GM19328 (cell line): ENCODE measurements around the gene VASH1.
"Not testable (repeated sequence)": the region's sequence is repeated elsewhere in the genome, so short reads cannot be mapped to it uniquely, and the experiment has no call there.

Source experiments
- ATAC-seq: cut with Tn5 transposase; IDR thresholded peaks from one replicate; pipeline ENCODE4 v1.9.1; 2021; ENCODE audit warnings: mild to moderate bottlenecking, moderate library complexity; ENCODE audit not compliant: unreplicated experiment

Gene VASH1

DNA sequence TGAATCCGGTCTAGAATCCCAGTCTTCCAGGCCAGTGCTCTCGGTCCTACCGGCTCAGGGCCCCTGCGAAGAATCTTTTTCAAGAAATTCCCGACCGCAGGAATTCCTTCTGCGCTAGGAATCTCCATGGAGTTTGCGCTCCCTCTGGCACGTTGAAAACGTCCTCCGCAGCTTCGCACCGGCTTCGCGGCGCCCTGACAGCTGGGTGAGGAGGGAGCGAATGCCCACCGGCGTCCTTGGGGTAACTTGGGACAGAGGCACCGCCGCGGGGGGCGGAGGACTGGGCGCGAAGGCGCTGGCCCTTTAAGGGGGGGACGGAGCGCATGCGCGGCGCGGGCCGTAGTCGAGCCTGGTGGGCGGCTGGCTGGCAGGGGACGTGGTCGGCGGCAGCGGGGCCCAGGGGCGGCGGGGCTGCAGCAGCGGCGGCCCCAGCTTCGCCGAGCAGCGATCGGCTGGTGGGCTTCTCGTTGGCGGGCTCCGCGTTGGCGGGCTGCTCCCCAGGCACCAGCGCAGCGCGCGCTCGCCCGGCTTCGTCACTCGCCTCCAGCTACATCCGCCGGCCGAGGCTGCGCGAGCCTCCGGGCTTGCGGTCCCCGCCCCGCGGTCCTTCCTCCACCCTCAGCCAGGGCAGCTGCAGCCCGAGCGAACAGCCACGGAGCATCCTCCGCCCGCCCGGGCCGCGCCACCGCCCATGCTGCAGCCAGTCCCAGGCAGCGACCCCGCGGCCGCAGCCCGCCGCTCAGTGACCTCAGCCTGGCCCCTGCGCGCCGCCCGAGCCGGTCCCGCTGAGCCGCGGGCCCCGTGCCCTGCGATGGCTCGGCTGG is at the start of gene VASH1:
TSS of gene VASH1 (plus strand) at position 333 of the 824 bp plus-strand sequence. CDS start 1,354 bp downstream, outside the sequence.
- peak; percentile 78 for ATAC-seq

DNA sequence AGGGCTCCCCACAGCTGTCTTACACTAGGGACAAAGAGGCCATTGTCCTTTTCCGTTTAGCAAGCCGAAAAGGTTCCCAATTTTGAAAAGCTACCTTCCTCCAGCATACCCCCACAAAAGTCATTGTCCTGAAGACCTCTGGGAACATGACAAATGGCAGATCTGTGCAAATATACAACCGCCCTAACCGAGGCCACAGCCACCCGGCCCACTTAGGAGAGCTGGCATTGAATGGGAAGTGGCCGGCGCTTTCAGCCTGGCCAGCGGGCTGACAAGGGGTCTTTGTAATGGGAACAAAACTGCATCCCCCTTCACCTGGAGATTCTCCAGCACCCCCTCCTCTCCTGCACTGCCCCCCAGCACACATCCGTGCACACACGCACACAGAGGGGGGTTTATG is 48.1 kb upstream of the VASH1 start:
- ATAC-seq, result no peak

DNA sequence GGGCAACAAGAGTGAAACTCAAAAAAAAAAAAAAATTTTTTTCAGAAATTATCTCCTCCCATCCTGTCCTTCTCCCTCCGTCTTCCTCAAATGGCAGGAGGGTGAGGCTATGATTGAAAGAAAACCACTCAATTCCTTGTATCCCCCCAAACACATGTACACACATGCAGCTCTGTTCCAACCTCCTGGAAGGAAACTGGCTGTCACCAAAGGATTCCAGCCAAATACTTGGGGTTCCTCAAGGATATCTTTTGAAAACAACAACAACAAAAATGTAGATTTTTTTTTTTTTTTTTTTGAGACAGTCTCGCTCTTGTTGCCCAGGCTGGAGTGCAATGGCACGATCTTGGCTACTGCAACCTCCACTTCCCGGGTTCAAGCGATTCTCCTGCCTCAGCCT is 46.8 kb upstream of the VASH1 start:
- ATAC-seq, result no peak

DNA sequence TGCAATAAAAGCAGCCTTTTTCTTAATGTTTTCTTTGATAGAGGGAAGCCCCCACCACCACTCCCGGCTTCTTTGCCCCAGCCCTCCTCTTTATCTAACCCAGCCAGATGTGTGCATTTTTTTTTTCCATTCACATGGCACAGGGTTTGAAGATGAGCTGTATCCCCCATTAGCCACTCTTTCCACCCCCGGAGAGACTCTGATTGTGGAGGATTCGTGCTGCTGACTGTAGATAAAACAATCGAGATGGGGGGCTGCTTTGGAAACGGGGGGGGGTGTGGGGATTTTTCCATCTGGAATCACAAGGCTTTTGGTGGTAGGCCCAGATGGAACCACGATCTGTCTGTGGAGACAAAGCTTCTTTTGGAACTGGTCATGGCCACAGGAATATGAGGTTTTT is 46.2 kb upstream of the VASH1 start:
- ATAC-seq, result no peak

DNA sequence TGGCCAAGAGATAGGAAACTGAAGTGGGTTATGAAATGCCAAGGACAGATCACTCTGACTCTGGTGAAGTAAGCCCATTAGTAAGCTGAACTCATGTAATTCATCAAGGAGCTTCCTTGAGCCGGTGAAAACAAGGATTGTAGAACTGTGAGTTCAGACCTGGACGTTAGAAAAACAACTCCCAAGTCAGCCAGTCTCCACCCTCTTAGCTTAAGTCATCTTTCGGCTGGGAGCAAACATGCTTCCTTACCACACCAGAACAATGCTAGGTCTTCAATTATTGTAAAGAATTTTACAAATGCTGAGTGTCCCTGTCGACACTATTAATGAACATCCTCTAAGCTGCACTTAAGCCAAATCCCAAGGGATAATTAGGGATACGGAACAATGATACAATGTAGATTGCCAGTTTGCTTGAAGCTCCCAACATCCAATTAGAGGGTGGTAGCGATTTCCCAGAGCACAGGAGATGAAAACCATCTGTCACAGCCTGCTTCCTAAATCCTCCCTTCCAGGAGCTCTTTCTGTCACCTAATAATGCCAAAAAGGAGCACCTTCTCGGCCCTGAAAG is 45.7 kb upstream of the VASH1 start:
- ATAC-seq, result no peak

DNA sequence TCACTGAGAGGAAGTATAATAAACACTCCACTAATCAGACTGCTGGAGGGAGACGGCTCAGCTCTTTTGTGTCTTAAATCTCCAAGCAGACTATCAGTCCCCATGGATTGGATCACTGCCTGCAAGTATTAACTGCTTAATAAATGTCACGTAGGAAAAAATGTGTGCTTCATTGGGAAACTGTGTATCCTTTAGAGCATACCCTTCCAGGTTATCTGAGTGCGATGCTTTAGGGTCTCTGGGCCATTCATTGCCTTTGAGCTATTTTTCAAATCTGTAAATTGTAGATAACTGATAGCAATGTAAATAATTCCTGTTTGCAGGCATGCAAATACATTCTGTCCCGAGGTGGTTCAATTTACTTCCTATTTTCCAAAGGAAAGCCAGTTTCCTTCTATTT is 45.0 kb upstream of the VASH1 start:
- ATAC-seq, result no peak

DNA sequence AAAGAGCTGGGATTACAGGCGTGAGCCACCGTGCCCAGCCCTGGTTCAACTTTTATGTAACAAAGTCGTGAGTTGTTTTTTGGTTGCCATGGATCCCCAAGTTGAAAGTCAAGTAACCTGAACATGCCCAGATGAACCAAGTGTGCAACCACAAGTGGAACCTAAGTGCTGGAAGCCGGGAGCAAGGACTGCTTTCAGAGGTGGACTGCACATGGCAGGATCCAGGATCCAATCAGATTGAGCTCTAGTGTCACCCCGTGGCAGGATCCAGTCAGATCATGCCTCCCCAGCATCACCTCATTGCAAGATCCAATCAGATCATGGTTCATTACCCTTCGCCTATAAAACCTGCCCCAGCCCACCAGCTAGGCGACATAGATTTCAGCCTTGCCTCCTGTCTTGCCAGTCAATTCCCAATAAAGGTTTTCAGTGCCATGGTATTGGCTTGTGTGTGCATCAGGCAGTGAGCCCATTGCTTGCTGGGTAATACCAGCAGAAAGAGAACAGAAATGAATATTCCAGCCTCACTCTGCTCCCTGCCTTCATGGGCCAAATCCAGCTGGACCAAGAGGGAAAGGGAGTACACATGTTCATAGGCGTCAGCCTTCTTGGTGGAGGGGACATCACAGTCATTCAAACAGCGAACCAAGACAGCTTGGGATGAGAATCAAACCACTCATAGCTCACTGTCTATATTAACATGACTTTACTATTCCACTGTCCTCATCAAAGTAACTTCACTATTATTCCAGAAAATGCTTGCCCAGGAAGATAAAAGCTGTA is 43.6 kb upstream of the VASH1 start:
- ATAC-seq, result no peak

DNA sequence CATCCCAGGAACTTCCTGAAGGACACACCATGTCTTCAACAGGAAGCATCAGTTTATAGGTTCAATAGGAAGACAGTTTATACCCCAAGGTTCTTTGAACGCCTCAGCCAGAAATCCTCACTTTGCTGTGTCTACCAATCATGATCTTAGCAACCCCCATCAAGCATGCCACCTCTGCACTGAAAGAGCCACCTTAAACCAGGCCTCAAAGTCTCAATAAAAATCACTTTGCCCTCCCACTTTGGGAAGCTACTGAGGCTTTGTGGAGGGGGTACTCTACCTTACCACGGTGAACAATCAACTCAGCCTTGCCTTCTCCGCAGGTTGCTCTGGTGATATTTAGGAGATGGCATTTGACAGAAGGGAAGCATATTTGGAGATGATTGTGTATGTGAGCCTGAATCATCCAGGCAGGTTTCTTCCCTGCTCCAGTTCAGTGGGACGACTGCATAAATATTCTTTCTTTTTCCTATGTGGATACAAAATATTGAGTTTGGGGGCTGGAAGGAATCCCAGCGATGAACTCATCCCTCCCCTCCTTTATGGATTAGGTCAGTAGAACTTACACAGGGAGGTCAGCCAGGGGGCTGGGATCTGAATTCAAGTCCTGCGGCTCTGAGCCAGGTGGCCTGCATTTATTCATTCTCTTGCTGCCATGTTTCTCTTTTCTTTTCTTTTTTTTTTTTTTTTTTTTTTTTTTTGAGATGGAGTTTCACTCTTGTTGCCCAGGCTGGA is 42.8 kb upstream of the VASH1 start:
- ATAC-seq, result no peak

DNA sequence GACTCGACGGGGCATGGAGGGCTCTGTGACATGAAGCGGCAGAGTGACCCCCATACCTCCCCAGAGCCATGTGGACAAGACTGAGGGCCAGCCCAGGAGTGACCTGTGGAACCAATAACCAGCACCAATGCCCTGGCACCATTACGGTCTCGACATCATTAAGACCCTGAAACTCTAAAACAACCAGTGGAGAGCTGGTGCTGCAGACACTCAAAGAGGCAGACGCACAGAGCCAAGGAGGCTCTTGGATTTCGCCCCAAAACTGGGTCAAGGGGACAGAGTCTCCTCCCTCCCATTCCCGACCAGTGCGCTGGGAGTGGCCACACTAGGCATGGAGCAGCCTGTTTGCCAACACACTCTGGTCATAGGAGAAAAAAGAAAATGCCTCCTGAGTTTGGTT is 41.6 kb upstream of the VASH1 start:
- ATAC-seq, result no peak

DNA sequence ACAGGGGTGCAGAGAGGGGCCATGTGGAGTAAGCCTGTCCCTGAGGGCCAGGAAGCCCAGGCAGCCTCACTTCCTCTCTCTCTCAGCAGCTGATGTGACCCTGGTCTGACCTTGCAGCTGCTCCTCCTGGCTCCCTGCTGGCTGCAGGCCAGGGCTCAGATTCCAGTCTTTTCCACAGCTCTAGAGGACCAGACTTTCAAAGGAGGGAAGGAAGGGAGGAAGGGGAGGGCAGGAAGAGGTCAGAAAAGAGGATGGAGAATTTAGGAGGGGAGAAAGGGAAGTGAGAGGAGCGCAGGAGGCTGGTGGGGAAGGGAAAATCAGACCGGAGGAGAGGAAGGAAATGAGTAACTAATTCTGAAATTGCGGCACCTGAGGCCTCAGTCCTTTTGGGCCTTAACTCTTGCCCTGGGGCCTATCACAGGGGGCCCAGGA is 40.9 kb upstream of the VASH1 start:
- ATAC-seq, result no peak

DNA sequence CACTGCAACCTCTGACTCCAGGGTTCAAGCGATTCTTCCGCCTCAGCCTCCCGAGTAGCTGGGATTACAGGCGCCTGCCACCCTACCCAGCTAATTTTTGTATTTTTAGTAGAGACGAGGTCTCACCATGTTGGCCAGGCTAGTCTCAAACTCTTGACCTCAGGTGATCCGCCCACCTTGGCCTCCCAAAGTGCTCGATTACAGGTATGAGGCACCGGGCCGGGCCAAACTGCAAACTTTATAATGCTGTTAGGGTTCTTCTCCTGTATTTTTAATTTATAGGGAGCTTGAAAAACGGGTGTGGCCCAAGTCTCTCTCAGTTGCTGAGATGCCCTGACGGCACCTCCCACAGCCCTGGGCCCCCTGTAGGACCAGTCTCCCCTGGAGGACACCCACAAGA is 39.8 kb upstream of the VASH1 start:
- ATAC-seq, result not testable (repeated sequence)

DNA sequence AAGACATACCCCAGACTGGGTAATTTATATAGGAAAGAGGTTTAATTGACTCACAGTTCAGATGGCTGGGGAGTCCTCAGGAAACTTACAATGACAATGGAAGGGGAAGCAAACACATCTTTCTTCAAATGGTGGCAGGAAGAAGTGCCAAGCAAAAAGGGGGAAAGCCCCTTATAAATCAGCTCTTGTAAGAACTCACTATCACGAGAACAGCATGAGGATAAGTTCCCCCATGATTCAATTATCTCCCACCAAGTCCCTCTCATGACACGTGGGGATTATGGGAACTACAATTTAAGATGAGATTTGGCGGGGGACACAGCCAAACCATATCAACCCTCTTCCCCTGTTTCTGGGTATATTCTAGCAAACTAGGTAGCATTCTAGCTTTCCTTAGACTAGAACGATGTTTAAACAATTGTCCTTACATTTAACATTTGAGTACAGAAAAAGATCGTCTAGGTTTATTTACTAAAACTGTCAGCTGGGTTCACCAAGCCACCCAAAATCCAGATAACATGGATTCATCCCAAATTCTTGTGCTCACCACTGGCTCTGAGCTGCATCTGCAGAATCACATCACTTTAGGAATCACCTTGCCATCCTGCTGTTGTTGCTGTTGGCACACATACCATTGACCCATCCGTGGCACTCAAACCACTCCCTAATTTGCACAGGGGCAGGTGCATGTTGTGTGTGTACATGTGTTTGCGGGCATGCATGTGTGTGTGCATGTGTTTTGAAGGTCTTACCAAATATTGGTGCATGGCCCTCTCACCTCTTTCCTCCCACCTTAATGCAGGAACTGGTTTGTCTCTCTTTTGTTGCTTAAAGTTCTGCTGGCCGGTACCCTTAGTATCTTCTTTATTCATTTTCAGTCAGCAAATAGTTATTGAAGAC is 36.4 kb upstream of the VASH1 start:
- ATAC-seq, result no peak

DNA sequence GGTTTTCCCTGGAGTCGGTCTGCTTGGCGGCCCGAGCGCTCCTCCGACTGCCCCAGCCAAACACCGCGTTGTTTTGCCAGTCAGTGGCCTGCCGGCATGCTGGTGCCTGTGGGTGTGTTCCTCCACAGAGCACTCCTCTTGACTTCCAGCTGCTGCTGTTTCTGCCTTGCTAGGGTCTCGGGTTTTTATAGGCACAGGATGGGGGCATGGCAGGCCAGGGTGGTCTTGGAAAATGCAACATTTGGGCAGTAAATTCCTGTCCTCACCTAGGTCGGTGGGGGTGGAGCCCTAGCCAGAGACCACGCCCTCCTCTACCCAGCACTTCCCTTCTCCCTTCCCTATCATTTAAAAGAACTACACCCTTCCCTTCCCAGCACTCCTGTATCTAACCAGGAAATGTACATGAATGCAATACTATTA is 34.7 kb upstream of the VASH1 start:
- no peak for ATAC-seq

DNA sequence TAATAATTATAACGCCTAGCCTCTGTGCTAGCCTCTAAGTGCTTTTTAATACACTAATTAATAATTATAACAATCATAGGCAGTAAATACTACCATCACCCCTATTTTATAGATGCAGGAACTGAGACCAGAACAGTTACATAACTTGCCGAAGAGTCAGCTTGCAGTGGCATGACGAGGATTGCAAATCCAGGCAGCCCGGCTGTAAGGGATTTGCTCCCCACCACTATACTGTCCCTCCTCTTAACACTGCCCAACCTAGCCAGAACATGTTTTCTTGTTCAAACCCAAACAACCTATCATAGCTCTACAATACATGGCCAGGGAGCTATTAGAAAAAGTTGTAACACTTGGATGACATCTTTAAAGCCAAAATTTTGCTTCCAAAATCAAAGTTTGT is 33.9 kb upstream of the VASH1 start:
- ATAC-seq, result no peak

DNA sequence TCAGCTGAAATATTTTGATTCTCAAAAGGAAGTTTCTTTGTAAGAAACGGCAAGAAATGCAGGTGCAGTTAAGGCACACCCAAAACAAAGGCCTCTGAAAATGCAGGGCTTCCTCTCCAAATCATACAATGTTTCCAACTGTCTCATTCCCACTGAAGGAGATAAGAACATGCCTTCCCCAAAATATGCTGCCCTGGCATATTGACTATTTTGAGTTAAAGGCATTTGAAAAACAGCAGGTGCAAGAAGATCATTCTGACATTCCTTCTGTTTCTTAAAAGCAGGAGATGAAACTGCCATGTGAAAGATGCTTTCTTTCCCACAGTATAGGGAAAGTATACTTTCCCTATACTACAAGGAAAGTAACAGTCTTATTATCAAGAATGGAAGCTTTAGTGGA is 33.4 kb upstream of the VASH1 start:
- no peak for ATAC-seq

DNA sequence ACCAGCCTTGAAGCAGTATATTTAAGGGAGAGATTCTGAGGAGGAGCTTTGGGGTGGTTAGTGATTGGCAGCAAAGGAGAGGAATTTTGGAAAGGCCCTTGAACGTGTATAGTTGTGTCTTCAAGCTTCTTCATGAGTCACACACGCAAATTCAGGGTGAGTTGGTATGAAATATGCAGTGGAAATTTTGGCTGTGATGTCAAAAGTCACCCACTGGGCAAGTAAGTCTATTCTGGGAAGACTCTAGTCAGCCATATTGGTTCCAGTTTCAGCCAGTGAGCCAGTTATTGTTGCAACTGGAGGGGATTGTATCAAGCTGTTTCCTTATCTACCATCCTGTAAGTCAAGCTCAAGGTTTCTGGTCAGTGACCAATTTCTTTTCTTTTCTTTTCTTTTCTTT is 32.0 kb upstream of the VASH1 start:
- no peak for ATAC-seq

DNA sequence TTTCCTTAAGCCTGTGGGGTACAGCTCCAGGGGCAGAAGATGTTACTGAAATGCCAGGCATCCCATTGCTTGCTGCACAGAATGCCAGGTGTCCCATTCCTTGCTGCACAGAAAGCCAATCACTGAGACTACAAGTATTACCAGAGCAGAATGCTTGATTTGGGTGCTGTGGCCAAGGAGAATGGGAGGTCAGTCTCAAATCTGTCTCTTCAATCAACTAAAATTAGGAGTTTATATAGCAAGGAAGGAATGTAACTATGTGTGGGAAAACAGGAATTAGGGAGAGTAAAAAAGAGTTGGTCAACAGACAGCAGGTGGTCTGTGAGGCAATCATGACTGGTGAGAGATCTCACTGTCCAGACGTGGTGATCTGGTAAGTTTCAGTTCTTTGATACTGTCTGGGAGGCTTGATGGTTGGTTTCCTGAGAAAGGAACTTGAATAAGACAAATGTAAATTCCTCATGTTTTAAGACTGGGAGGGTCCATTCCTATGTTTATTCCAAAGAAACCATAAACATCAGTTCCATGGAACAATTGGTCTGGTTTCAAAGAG is 31.2 kb upstream of the VASH1 start:
- ATAC-seq, result no peak

DNA sequence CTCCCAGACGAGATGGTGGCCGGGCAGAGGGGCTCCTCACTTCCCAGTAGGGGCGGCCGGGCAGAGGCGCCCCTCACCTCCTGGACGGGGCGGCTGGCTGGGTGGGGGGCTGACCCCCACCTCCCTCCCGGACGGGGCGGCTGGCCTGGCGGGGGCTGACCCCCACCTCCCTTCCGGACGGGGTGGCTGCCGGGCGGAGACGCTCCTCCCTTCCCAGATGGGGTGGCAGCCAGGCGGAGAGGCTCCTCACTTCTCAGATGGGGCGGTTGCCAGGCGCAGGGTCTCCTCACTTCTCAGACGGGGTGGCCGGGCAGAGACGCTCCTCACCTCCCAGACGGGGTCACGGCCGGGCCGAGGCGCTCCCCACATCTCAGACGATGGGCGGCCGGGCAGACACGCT is 26.8 kb upstream of the VASH1 start:
- not testable (repeated sequence) for ATAC-seq

DNA sequence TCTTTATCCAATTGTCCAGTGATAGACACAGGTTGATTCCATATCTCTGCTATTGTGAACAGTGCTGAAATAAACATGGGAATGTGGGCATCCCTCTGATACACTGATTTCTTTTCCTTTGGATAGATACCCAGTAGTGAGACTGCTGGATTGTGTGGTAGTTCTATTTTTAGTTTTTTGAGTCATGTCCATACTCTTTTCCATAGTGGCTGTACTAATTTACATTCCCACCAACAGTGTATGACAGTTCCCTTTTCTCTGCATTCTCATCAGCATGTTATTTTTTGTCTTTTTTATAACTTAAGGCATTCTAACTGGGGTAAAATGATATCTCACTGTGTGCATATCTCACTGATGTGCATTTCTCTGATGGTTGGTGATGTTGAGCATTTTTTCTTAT is 24.8 kb upstream of the VASH1 start:
- ATAC-seq, result no peak

DNA sequence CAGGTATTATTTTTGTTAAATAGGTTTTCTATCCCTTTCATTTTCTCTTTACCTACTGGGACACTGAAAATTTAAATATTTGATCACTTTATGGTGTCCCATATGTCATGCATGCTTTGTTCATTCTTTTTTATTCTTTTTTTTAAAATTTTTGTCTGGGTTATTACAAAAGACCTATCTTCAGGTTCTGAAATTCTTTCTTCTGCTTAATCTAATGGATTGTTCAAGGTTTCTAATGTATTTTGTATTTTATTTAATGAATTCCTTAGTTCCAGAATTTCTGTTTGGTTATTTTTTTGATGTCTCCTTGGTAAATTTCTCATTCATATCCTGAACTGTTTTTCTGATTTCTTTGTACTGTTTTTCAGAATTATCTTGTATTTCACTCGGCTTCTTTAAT is 20.2 kb upstream of the VASH1 start:
- no peak for ATAC-seq
